Measurements from ENCODE around the gene AK1. TPM values are rescaled to one million over a fixed set of nuclear protein-coding genes. Genes with fewer than 3 reads are reported as not detected.

The AK1 gene
- total and polyA plus RNA-seq, 2 of the 8 experiments (the other 6 are each of a cell fraction or from before 2014, with no cell fraction given): 37.9 to 39.2 TPM

DNA sequence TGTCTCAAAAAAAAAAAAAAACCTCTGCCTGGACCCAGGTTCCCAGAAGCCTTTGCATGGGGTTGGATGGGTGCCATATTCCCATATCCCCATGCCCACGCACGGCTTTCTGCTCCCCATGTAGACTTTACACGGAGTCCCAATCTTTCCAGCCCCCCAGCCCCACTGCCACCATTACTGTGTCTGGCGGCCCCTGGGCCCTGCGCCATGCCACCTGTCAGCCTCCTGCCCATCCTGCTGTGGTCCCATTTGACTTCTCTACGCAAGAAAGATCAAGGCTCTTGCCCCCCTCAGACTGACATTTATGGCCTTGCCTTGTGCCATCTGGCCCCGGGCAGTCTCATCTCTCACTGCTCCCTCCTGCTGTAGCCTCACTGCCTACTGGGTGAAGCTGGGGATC lies 6.5 kb upstream of the AK1 start:
- H3K4ac ChIP-seq (replicated peaks; ENCODE audit: insufficient read length, low read depth, low read length): no peak overlapping the region
- DNase-seq (ENCODE audit: low read depth in 1 of 2, low spot score in 2 of 2): no peak
- H3K56ac ChIP-seq (replicated peaks; ENCODE audit: insufficient read length, low read depth, low read length): no peak overlapping the region
- H3K14ac ChIP-seq (ENCODE audit: insufficient read length): no peak overlapping the region
- H3K27me3 ChIP-seq (replicated peaks in 1 of 4; ENCODE audit: control insufficient read depth in 3 of 4, extremely low read depth in 1 of 4, insufficient read depth in 3 of 4, low read length in 3 of 4): no peaks in the 10 kb centered on the region
- no peak overlapping the region for H2BK5ac ChIP-seq (ENCODE audit: low read depth, low read length)
- peak overlapping the region; percentile 68; the same call in 1 of the 2 replicates for H4K8ac ChIP-seq (ENCODE audit: extremely low read depth, insufficient read depth, low read length)
- H2BK15ac ChIP-seq (ENCODE audit: low read length): no peak overlapping the region
- H3K79me2 ChIP-seq (ENCODE audit: control insufficient read depth in 1 of 2, insufficient read depth in 2 of 2, low read length in 2 of 2): no peaks in the 10 kb centered on the region
- no peak overlapping the region for H3K4me2 ChIP-seq (ENCODE audit: insufficient read depth in 1 of 2, low read depth in 2 of 2, low read length in 2 of 2)
- no peak overlapping the region for H2BK20ac ChIP-seq (ENCODE audit: low read length)
- TF ChIP-seq HDAC6 (IDR thresholded peaks at IDR 0.05; ENCODE audit: low read depth, low read length): no peak
- TF ChIP-seq BACH1 (IDR thresholded peaks at IDR 0.05; ENCODE audit: low read length): no peak
- no peak for TF ChIP-seq JUND (IDR thresholded peaks at IDR 0.05; ENCODE audit: low read length)
- no peak for TF ChIP-seq JUN (IDR thresholded peaks at IDR 0.05; ENCODE audit: low read depth, low read length)
- no peak for TF ChIP-seq CBX5 (IDR thresholded peaks at IDR 0.05; ENCODE audit: low read depth, low read length)
- TF ChIP-seq SP1 (IDR thresholded peaks at IDR 0.05; ENCODE audit: low read depth, low read length): no peak
- no peak overlapping the region for H3K27ac ChIP-seq (ENCODE audit: low read depth, low read length)
- no peak overlapping the region for H2BK120ac ChIP-seq (replicated peaks; ENCODE audit: low read depth, low read length)
- H3K9ac ChIP-seq (replicated peaks in 1 of 4; ENCODE audit: extremely low read depth in 1 of 4, low read depth in 3 of 4, low read length in 3 of 4): no peak overlapping the region; a peak in 1 of 7 replicates
- H3K4me1 ChIP-seq (replicated peaks in 1 of 4; ENCODE audit: control insufficient read depth in 3 of 4, insufficient read depth in 4 of 4, low read length in 3 of 4): no peaks in the 10 kb centered on the region; a peak in 3 of 7 replicates
- peaks cover 0 to 14% (median 8%) of the 10 kb centered on the region in 4 experiments; a peak in 4 of 8 replicates for H3K36me3 ChIP-seq (ENCODE audit: control insufficient read depth in 2 of 4, insufficient read depth in 4 of 4, low read length in 3 of 4)
- no peak overlapping the region for H3K23ac ChIP-seq (ENCODE audit: insufficient read length)
- H3K79me1 ChIP-seq (ENCODE audit: low read depth, low read length): no peaks in the 10 kb centered on the region
- WGBS, 2 experiments (ENCODE audit: extremely low coverage in 1 of 2, insufficient coverage in 1 of 2, insufficient read length in 1 of 2, insufficient replicate concordance in 2 of 2, low coverage in 1 of 2, low lambda C conversion rate in 2 of 2, missing lambda C conversion rate in 1 of 2): 90% methylated on average over 7 of the region's 7 CpGs; no CpG with 5 or more reads in 1 of the 2 experiments
- no peak overlapping the region for H2AK5ac ChIP-seq (ENCODE audit: low read depth, low read length)
- H2BK12ac ChIP-seq (ENCODE audit: low read depth, low read length): no peak overlapping the region
- POLR2A ChIA-PET (ENCODE audit: partially characterized antibody): interaction anchor here (0.7 to 8.6 kb wide), 3 partner anchors 12 to 99 kb away, joined by 3 to 91 read pairs (median 3); partner anchors contain the start of gene ST6GALNAC6
- no peak overlapping the region for H4K91ac ChIP-seq (replicated peaks; ENCODE audit: insufficient read length, low read length)
- H4K20me1 ChIP-seq (replicated peaks in 1 of 2; ENCODE audit: control insufficient read depth in 1 of 2, insufficient read depth in 2 of 2, low read length in 2 of 2): peaks cover 0 to 2% of the 10 kb centered on the region in 2 experiments
- H3K9me3 ChIP-seq (ENCODE audit: insufficient read depth in 2 of 2, low read depth in 1 of 2, low read length in 1 of 2): no peaks in the 10 kb centered on the region
- CTCF ChIA-PET (ENCODE audit: partially characterized antibody): interaction anchor here (0.8 to 2.7 kb wide), 5 partner anchors 10 to 149 kb away, joined by 3 to 11 read pairs (median 7); partner anchors contain the start of gene TOR2A
- no peak overlapping the region for H4K5ac ChIP-seq (ENCODE audit: insufficient read length, low read depth, low read length)
- no peak overlapping the region for H3K4me3 ChIP-seq (ENCODE audit: extremely low read depth in 1 of 4, insufficient read depth in 2 of 4, low read depth in 3 of 4, low read length in 4 of 4)
- H2AFZ ChIP-seq (ENCODE audit: low read length): no peak overlapping the region
- no peak for FAIRE-seq
- H3K18ac ChIP-seq (ENCODE audit: extremely low read depth, low read length): no peak overlapping the region
- H3K23me2 ChIP-seq (ENCODE audit: low read depth, low read length): no peaks in the 10 kb centered on the region

All from H1 (cell line).